ENCODE results near the gene SLC5A3.

GRCh38 chr21:34023691-34024373 lies 49.5 kb upstream of the SLC5A3 start:
- TF ChIP-seq NFRKB (IDR thresholded peaks at IDR 0.05): no peak
- no peak for TF ChIP-seq SP1 (IDR thresholded peaks at IDR 0.05)
- no peak for TF ChIP-seq FOXA1 (IDR thresholded peaks at IDR 0.05)
- TF ChIP-seq FOXM1 (IDR thresholded peaks at IDR 0.05; ENCODE audit: borderline replicate concordance): no peak
- TF ChIP-seq SUZ12 (IDR thresholded peaks at IDR 0.05): no peak
